ENCODE results near the gene SIM2.

SIM2 gene

DNA sequence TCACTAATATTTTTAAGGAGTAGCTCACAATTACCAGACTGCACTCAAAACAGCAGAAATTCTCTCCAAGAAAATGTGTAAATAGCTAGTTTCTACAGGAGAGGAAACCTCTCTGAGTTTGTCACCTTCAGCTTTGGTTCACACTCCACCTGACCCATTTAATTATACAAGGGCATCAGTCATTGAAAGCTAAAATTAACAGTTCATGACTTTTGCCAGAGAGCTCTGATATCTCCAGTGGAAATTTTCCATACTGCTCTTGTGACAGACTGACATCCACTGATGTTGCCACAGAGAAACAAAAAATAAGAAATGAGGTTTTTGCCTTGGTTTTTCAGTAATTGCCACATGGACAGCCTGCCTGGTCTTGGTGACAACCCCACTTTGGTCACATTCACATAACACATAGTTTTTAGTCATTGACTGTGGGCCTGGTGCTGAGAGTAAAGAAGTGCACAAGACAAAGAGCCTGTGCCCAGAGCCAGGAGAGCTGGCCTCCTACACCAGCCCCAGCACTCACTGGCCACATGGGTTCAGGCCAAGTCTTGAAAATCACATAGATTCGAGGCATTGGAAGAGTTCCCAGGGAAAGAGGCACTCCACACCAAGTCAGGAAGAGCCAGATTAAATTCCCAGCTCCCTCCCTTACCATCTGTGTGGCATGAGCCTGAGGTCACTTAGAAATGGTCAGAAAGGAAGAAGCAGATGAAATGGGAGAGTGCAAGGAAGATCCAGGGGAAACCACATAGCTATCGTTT lies 13.8 kb upstream of the SIM2 start:
- no peak for DNase-seq (ENCODE audit: low read depth)

DNA sequence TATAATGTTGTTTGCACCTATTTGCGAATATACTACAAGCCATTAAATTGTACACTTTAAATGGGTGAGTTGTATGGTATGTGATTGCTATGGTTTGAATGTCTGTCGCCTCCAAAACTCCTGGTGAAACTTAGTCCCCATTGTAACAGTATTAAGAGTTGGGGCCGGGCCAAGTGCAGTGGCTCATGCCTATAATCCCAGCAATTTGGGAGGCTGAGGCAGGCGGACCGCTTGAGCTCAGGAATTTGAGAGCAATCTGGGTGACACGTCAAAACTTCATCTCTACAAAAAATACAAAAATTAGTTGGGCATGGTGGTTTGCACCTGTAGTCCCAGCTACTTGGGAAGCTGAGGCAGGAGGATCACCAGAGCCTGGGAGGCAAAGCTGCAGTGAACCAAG lies 12.0 kb upstream of the SIM2 start:
- DNase-seq (ENCODE audit: low read depth) = no peak

DNA sequence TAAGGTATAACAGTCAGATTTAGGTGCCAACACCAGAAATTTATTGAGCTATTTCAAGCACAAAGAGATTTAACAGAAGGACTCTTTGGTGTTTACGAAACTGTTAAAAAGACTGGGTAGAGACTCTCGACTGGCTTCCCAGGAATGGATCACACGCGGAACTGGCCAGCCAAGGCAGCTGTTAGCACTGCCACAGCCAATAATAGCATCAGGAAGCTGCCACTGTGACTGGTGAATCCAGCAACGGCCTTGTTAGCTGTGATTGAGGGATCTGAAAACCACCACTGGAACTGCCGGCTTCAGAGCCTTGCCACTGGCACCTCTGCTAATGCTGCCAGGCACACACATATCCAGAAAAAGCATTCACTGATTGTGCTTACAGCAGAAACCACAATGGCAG lies 10.6 kb upstream of the SIM2 start:
- no peak for DNase-seq (ENCODE audit: low read depth)

DNA sequence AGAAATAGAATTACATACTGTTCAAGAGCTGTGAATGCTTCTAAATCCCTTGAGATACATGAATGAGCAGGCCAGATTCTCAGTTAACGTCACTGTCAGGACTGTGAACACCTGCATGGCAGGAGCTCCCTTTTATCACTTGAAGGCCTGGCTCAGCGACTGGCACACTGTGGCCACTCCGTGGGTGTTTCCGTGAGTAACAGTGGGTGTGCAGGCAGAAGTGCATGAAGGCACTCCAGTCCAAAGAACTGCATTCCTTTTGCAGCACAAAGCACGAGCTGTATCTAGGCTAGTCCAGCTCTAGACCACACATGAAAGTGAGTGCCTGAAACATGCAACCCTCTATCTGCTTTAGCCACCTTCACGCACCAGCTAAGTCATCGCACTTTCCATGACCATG lies 9.6 kb upstream of the SIM2 start:
- no peak for DNase-seq (ENCODE audit: low read depth)

DNA sequence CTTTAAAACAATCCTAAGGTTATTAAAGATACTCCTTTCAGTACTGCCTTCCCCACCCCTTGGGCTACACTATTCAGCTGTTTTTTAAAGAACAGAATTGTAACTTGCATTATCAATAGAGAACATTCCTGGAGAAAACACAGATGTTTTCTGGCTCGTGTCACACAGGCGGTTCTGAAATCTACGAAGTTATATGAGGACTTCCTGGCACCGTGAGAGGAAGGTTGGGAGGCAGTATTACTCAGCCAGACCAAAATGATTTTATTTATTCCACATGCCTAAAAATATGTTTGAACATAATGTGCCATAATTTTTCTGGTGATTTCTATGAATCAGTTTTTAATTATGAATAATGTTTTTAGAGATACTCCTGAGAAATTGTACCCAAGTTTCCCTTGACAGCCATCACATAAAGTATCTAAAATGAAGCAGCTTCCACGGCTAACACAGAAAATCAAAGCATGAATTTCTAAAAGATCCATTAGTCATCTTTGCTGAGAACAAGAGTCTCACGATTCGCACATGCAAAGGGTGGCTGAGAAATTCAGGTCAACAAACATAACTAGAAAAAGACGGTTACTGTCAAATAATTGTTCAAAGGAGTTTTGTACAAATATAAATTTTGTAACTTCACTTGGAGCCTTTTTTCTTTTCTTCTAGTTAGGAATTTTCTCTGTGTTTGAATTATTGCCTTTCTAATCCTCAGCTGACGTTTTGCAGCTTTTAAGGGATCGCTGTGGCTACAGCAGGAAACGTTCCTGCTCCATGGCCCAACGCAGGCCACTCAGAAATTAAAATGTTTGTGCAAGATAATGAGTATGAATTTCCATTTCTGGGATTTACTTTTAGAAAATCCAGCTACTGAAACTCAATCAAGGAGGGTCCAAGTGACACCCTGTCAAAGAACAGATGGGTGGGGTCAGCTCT lies 8.0 kb upstream of the SIM2 start:
- DNase-seq (ENCODE audit: low read depth) = no peak

DNA sequence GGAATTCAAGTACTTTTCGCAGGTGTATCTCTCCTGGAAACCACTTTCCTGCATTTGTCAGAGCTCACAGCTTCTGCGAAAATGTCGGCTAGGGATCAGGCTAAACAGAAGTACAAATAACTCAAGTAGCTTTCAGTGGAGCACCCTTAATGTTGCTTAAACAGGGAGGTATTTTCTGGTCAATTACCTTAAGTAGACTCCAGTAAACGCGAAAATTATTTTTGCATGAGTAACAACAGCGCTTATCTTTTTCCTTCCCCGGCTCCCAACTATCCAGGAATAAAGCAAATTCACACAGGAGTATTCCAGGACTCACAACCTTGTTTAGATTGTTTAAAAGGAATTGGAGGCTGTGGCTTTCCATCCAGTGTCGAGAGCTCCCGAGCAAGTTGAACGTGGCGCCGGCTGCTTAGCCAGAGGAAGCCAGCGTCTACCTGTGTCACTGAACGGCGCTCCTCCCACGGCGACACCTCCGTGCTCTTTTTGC lies 7.3 kb upstream of the SIM2 start:
- DNase-seq (ENCODE audit: low read depth) = no peak

DNA sequence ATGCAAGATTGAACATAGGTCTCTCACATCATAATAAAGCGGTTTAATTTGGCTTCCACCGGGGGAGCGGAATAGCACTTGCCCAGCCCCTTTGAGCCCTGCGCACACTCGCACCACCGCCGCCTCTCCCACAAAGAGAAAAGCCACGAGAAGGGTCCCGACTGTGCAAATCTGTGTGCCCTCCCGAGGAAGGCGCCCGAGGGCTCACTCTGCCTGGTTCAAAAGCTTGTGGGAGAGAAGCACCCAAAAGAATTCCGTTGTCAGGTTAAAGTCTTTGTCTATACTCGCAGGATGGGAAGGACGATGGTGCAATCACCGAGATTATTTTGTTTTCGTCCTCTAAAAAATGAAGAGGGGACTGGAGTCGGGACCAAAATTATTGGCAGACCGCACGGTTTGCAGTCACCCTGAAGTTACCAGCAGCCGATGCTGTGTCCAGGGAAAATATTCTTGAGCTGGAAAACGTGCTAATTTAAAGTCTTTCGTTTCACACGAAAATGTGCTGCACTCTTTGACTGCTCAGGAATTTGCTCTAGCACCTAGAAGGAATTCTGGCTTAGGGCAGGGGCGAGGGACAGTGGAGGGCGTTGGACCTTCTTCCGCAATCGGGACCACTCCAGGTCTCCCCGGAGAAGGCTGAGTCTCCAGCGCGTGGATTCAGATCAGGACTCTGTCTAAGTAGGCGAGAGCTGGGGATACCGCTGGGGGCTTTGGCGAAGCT lies 6.6 kb upstream of the SIM2 start:
- no peak for DNase-seq (ENCODE audit: low read depth)

DNA sequence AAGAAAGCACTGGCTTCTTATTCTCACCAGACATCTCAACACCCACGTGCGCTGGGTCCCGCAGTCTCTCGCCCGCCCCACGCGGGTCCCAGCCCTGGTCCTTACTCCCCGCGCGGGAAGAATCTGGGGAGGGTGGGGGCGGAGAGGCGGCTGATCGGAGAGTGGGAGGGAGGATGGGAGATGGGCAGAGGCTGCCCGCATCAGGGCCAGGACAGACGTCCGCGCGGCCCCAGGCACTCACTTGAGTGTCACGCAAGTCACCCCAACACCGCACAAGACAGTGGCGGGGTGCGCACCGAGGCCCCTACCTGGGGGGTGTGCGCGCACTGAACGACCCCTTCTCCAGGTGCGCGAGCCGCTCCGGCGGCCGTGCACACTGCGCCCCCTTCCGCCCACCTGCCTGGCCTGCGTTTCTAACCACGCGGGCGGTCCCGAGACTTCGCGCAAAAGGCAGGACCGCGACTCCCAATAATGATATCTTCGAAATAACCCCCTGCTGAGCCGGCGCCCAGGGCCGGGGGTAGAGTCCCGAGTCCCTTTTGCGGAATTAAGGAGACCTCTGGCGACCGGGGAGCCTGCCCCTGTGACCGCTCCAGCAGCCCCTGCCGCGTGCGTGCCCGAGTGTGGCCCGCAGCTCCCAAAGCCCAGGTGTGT lies 6.0 kb upstream of the SIM2 start:
- no peak for DNase-seq (ENCODE audit: low read depth)

DNA sequence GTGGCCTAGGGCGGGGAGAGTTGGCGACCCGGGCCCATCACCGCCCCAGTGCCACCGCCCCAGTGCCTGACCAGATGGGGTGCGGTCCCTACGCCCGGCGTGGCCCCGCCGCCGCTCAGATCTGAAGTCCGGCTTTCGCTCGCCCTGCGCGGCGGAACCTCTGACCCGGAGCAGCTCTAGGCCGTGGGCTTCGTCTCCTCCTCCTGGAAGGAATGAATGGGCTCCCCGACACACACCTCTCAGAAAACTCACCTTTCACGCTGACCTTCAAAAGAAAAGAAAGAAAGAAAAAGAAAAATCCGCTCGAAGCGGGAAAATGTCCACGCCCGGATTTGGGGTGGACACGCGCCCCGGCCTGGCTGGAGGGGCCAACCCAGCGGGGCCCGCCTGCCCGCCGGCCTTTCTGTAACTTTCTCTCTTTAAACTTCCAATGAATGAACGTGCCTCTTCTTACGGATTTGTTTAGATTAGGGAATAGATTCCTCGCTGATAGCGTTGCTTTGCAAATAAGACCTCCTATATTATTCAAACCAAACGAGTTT lies 5.4 kb upstream of the SIM2 start:
- DNase-seq (ENCODE audit: low read depth) = no peak

DNA sequence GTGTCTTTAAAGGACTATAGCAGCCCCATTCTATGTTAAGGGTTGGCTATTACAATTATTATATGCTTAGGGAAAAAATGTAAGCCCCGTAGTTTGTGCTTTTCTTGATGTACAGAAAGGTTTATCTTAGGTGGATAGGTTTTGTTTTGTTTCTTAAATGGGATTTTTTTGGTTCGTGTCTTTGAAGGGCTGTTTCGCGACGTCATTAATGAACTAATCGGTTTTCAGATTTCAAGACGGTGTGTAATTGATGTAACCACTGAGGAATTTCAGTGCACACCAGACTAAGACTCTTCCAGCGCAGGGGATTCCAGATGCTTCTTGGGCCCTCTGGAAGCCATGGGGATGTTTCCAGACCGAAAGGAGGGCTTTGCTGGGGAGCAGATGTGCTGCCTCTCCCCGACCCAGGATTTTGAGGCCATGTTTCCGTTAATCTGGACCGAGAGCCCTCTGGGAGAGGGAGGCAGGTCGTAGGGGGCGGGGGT lies 4.8 kb upstream of the SIM2 start:
- DNase-seq (ENCODE audit: low read depth) = no peak

DNA sequence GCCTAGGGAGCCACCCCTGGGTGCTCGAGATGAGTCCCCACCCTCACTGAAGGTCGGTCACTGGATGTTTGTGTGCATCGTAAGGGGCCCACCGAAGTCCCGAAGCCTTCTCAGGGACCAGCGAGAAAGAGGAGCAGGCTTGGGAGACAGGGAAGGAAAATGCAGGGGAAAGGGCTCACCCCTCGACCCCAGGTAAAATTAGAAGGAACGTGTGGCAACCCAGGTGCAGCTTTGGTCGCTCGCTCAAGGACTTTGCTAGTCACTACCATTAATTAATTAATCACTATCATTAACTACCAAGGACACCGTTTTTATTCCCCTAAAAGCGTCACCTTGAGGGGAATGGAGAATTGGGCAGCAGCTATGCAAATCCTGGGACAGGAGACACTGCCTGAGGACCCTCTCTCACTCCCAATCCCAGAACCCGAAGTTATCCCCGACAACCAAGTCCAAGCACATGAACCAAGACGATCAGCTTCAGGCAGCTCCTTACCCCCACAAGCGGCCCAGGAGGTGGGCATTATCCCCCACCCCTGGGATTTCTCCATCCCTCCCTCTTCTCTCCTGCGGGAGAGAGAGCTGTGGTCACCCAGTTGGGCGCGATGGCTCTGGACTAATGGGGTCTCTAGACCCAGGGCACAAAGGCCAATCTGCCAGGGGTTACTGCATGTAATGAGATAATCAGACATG lies 4.2 kb upstream of the SIM2 start:
- DNase-seq (ENCODE audit: low read depth) = no peak

DNA sequence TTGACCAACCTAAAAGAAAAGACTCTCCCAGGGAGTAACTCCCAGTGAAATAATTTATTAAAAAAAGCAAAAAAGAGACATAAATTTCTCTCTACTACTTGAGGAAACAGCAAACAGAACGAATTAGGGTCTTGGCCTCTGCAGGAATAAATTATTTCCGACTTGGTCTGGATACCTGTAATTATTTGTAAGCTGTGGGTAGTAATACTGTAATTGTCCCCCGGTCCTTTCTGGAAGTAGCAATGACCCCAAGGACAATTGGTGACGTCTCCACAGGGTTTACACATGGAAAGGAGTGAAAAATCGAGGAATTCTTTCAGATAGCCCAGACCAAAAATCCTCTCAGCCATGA lies 3.7 kb upstream of the SIM2 start:
- no peak for DNase-seq (ENCODE audit: low read depth)

DNA sequence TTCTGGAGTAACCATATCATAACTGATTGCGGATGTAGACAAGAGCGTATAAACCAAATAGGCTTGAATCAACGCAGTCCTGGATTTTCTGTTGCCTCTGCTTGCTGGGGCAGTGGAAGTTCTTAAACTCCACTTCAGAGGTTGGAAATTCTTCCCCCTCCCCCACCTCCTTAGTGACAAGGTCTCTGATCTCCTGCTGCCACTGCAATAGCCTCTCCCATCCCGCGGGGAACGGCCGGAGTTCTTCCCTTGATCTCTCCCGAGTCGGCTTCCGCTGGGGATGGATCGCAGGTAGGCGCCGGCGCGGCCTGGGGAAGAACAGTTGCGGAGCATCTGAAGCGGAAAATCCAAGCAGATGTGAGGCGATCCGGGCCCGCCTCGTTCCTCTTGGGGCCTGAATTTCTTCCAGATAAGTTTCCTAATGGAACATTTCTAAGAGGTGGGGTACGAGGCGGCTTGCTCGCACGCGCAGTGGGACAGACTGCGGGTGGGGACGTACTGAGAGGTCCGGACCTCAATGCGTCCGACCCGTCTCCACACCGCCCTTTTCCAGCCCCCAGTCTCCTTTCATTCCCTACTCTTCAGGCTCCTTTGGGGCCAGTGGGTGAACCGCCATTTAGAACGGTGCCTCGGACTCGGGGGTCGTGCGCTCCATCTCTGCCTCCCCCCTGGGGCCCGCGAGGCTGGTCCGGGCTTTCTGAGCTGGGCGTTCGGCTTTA lies 3.1 kb upstream of the SIM2 start:
- DNase-seq (ENCODE audit: low read depth) = no peak

DNA sequence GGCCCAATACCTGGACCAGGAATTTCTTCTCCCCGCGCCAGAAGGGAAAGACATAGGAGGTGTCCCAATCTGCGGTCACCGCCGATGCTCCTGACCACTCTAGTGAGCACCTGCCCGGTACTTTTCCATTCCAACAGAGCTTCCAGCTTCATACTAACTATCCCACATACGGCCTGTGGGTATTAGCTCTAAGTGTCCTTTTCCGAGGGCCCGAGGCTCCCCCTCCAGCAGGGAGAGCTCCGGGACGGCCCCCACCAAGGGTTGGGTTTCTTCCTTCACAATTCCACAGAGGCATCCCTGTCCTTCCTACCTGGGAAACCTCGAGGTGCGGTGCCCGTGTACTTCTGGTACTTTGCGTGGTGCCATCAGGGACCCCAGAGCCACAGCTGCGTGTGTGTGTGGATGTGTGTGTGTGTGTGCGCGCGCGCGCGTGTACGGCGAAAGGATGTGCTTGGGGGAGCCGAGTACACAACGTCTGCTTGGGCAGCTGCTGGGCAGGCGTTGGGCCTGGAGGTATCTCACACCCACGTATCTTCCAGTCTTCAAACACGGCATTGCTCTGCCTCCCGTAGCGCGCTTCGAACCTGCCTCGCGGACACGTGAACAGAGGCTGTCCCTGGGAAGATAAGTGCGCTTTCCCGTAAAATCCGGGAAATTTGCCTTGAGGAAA lies 2.4 kb upstream of the SIM2 start:
- no peak for DNase-seq (ENCODE audit: low read depth)

DNA sequence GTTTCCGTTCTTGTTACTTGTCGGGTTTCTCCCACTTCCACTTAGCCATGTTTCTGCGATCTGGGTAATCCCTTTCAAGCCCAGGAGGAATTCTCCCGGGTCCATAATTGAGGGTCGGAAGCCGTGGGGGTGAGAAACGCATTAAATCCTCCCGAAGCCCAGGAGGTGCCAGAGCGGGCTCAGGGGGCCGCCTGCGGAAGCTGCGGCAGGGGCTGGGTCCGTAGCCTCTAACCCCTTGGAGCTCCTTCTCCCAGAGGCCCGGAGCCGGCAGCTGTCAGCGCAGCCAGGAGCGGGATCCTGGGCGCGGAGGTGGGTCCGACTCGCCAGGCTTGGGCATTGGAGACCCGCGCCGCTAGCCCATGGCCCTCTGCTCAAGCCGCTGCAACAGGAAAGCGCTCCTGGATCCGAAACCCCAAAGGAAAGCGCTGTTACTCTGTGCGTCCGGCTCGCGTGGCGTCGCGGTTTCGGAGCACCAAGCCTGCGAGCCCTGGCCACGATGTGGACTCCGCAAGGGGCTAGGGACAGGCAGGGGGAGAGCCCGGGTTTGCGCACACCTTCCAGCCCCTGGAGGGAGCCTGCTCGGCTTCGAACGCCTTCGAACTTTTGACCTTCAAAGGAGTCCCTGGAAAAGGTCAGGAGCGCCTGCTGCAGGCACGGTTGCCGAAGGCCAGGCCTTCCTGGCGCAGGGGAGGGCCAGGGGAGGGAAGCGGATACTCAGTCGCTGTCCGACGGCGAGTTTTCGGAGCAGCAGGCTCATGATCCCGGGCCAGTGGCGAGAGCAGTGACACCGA lies 1.7 kb upstream of the SIM2 start:
- DNase-seq (ENCODE audit: low read depth) = no peak

DNA sequence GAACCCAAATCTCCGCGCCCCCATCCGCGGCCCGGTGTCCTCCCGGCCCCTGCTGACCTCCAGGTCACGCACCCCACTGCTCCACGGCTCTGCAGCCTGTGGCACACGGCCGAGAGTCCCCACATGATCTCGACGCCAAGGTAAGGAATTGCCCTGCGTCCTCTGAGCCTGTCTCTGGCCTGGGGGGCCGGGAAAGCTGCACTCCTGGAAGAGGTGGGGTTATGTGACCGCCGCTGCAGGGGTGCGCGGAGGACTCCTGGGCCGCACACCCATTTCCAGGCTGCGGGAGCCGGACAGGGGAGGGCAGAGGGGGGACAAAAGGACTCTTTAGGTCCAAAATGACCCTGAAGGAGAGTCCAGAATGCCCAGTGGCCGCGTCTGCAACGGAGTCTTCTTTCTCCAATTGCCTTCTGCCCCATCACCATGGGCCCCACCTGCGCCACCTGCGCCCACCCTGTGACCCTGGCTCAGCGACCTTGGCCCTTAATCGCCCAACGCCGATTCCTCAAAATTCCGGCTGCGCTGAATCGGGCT lies 997 bp upstream of the SIM2 start:
- DNase-seq (ENCODE audit: low read depth) = no peak

DNA sequence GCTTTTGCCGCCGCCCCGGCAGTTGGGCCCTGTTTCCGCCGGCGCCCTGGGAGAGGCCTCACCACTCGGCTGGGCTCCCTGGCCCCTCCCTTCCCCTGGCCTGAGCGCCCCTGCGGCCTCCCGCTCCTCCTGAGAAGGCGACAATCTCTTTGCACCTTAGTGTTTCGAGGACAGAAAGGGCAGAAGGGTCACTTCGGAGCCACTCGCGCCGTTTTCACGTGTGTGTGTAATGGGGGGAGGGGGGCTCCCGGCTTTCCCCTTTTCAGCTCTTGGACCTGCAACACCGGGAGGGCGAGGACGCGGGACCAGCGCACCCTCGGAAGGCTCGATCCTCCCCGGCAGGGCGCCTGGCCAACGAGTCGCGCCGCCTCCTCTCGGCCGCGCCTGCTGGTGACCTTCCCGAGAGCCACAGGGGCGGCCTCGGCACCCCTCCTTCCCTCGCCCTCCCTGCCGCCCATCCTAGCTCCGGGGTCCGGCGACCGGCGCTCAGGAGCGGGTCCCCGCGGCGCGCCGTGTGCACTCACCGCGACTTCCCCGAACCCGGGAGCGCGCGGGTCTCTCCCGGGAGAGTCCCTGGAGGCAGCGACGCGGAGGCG lies 432 bp upstream of the SIM2 start:
- DNase-seq (ENCODE audit: low read depth) = no peak

DNA sequence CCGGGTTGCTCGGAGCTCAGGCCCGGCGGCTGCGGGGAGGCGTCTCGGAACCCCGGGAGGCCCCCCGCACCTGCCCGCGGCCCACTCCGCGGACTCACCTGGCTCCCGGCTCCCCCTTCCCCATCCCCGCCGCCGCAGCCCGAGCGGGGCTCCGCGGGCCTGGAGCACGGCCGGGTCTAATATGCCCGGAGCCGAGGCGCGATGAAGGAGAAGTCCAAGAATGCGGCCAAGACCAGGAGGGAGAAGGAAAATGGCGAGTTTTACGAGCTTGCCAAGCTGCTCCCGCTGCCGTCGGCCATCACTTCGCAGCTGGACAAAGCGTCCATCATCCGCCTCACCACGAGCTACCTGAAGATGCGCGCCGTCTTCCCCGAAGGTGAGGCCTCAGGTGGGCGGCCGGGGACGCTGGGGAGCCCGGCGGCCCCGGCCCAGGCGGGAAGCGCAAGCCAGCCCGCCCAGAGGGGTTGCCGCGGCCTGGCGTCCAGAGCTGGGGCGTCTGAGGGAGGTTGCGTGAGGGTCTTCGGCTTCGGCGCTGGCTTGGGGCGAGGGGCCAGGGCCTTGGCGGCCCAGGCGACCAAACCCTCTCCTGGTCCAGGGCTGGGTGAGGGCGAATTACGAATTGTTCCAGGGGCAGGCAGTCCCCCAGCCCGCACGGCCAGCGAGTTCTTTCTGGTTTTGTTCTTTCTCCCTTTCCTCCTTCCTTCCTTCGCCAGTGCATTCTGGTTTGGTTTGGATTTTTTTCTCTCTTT lies 805 bp downstream of the SIM2 start:
- no peak for DNase-seq (ENCODE audit: low read depth)

Data from stimulated activated CD8-positive, alpha-beta memory T cell treated with anti-CD3 and anti-CD28 coated beads, Interleukin-15, amount 100 ng/mL, for 24 hours (primary cell).